Endothelial cell of hepatic sinusoid (primary cell): Measurements from ENCODE around the gene DEF6.

Experiments
- in situ Hi-C: cut with HindIII; loops from 2 replicates; pipeline ENCODE4 v1.10.0; 2017; ENCODE audit warnings: low sequenced_read_pairs

Gene DEF6

DNA sequence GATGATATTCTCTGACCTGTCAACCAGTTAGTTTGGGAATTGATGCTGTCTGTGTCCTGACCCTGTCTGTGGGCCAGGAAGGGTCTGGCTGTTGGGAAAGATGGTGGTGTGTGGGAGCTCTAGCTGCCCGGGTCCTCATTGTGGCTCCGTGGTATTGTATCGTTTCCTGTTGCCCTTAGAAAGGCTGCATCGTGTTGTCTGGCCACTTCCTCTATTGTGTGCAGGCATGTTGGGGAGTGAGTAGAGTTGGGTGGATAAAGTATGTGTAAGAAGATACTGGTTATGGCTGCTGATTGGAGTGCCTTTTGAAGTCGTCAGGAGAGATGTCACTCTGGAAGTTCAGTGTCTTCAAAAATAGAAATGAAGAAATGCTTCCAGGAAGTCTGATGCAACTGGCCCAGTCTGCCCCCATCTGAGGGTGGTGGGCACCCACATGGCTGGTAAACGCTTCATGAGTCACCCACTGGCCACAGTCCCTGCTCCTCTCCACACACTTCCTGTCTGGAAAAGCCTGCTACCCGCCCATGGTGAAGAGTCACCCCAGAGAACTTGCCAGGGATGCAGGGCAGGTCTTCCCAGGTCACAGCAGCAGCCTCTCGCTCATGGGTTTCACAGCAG, 72.6 kb downstream of the DEF6 start:
- in situ Hi-C loops = no loop called here

DNA sequence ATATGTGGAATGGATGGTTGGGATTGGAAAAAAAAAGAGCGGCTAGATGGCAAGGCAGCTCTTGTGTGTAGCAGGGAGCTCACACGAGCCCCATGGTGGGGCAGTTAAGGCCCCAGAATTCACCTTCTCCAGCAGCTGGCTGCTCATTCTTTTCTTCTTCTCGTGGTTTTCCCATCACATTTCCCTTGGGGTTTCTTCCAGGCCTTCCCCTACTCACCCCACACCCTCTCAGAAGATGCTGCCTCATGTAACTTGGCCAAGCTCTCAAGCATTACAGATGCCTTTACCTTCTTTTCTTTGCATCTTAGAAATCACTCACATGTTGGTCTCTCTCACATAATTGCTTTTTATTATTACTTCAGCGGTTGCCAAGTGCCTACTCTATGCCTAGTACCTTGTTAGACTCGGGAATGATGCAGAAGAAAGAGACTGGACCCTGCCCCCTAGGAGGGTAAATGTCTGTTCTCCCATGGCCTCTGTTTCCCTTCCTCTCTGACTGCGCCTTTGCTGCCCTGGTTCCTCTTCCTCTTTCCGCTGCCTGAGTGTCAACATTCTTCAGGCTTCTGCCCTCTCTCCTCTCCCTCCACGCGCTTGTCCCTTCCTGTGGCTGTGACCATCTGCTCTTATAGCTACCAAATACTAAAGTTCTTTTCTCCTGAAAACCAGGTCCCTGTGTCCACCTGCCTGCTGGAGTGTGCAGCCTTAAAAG, 73.3 kb downstream of the DEF6 start:
- in situ Hi-C loops = no loop called here
